ENCODE measurements around the gene CA14.

- TF ChIP-seq CTCF (IDR thresholded peaks at IDR 0.05) (no peak), POLR2A (IDR thresholded peaks at IDR 0.05) (no peak), EP300 (IDR thresholded peaks at IDR 0.05) (no peak), POLR2AphosphoS5 (IDR thresholded peaks at IDR 0.05) (no peak)
Measured at GRCh38 chr1:150288382-150288781, 30.8 kb downstream of the CA14 start.
